ENCODE data around the gene AGBL5. TPM values are rescaled to one million over a fixed set of nuclear protein-coding genes. Genes with fewer than 3 reads are reported as not detected.

AGBL5 gene
- polyA plus RNA-seq, 1 donor (not counting 4 experiments of a cell fraction or from before 2014, with no cell fraction given): 25.5 TPM

DNA sequence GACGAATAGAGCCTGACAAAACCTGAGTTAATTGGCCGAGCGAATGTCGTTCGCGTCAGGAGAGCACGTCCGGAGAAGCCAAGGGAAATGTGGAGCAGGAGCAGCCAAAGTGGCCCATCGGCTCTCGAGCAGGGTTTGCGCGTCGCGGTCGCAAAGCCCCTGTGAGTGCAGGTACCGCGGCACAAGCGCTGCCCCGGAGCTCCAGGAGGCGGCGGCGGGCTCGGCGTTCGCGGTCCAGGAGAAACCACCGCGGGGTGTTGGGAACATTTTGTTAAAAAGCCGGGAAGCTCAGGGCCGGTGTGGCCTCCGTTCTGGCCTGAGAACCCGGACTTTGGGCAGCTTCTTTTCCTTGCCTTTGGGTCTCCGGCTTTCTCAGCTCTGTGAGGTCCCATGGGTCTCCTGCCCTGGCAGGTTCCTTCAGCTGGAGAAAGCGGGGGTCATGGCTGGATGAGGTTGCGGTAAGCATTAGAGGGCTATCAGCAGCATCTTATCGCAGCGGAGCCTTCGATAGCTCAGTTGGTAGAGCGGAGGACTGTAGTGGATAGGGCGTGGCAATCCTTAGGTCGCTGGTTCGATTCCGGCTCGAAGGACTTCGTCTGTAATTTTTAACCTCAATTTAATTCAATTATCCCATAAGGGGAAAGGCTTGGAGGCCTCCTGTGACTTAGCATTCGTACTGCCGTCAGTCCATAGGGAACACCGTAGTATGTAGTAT is 1.0 kb upstream of the AGBL5 start:
- Histone ChIP-seq H3K27ac (ENCODE audit: control insufficient read depth, insufficient read depth, low read length) (peak overlapping the region; percentile 77), H3K79me2 (ENCODE audit: control insufficient read depth, insufficient read depth, low read length) (no peaks in the 10 kb centered on the region), H3K9me3 (ENCODE audit: control insufficient read depth, low read depth, low read length) (no peaks in the 10 kb centered on the region), H2AFZ (ENCODE audit: control insufficient read depth, low read length) (peak overlapping the region; percentile 92), H3K36me3 (ENCODE audit: control insufficient read depth in 2 of 2, extremely low read depth in 1 of 2, insufficient read depth in 2 of 2, low read length in 2 of 2) (peaks cover 0 to 12% of the 10 kb centered on the region in 2 experiments), H3K9ac (ENCODE audit: control insufficient read depth, extremely low read depth, insufficient read depth, low read length) (peak overlapping the region; percentile 77), H3K27me3 (ENCODE audit: control insufficient read depth, extremely low read depth, insufficient read depth, low read length) (no peaks in the 10 kb centered on the region), H3K9me1 (ENCODE audit: control insufficient read depth, extremely low read depth, insufficient read depth, low read length) (no peaks in the 10 kb centered on the region), H3K4me1 (ENCODE audit: control insufficient read depth, extremely low read depth, insufficient read depth, low read length) (peaks cover 9% of the 10 kb centered on the region), H4K20me1 (ENCODE audit: control insufficient read depth, extremely low read depth, insufficient read depth, low read length) (no peaks in the 10 kb centered on the region), H3K4me2 (ENCODE audit: control insufficient read depth, extremely low read depth, insufficient read depth, low read depth, low read length) (peak overlapping the region; percentile 98), H3K4me3 (ENCODE audit: control insufficient read depth in 2 of 3, extremely low read depth in 1 of 3, insufficient read depth in 2 of 3, low read depth in 1 of 3, low read length in 3 of 3) (peak overlapping the region; percentile 87 to 94 (median 88))
- dilution Hi-C loops (cut with MboI; ENCODE audit: extremely low pct_ligation_motif_present, low sequenced_read_pairs): no loop called here
- peak; percentile 83 for DNase-seq (ENCODE audit: low read depth, low spot score)
- TF ChIP-seq, protein P1, sequence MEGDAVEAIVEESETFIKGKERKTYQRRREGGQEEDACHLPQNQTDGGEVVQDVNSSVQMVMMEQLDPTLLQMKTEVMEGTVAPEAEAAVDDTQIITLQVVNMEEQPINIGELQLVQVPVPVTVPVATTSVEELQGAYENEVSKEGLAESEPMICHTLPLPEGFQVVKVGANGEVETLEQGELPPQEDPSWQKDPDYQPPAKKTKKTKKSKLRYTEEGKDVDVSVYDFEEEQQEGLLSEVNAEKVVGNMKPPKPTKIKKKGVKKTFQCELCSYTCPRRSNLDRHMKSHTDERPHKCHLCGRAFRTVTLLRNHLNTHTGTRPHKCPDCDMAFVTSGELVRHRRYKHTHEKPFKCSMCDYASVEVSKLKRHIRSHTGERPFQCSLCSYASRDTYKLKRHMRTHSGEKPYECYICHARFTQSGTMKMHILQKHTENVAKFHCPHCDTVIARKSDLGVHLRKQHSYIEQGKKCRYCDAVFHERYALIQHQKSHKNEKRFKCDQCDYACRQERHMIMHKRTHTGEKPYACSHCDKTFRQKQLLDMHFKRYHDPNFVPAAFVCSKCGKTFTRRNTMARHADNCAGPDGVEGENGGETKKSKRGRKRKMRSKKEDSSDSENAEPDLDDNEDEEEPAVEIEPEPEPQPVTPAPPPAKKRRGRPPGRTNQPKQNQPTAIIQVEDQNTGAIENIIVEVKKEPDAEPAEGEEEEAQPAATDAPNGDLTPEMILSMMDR (optimal IDR thresholded peaks at IDR 0.05 in 1 of 3, IDR thresholded peaks at IDR 0.05 in 1 of 3, conservative IDR thresholded peaks at IDR 0.05 in 1 of 3; ENCODE audit: extremely low read depth in 1 of 3, insufficient read depth in 2 of 3, low read length in 3 of 3): peak; percentile 20 to 65 (median 28)
- TF ChIP-seq EZH2 (IDR thresholded peaks at IDR 0.05; ENCODE audit: low read length): no peak
- peak; percentile 73 for FAIRE-seq

DNA sequence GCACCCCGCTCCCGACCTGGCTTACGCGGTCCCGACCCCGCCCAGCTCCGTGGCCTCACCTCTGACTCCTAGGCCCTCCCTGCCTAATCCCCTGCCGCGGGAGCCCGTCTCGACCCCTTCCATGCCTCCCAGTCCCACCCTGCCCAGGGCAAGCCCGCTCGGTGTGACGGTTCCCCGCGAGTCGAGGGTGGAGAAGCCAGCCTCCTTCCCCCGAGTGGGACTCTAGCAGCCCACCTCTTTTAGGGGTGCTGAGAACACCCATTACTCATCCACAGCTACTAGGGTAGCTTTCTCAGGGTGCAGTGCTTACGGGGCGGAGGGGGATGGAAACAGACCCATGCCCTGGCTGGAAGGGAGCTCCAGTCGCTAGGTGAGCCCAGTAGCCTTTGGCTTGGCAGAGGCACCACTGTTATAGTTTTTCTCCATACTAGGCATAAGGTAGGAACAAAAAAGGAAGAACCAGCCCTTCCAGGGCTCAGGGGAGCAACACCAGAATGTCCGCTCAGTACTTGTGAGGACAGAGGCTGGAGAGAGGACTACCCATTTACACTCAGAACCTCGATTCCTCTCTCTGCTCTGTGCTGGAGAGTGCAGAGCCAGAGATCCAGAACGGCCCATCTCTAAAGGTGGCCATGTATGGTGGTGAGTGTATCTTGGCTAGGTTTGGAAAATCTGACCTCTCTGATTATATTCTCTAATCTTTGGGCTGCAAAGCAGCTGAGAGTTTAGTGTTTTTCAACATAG is 606 bp downstream of the AGBL5 start:
- FAIRE-seq (no peak), DNase-seq (ENCODE audit: low read depth, low spot score) (no peak)
- H3K36me3 ChIP-seq (ENCODE audit: control insufficient read depth in 2 of 2, extremely low read depth in 1 of 2, insufficient read depth in 2 of 2, low read length in 2 of 2): peaks cover 7 to 18% of the 10 kb centered on the region in 2 experiments
- peaks cover 9% of the 10 kb centered on the region for H3K4me1 ChIP-seq (ENCODE audit: control insufficient read depth, extremely low read depth, insufficient read depth, low read length)
- H3K4me3 ChIP-seq (ENCODE audit: control insufficient read depth in 2 of 3, extremely low read depth in 1 of 3, insufficient read depth in 2 of 3, low read depth in 1 of 3, low read length in 3 of 3): peak overlapping the region; percentile 83 to 91 (median 88)
- H3K79me2 ChIP-seq (ENCODE audit: control insufficient read depth, insufficient read depth, low read length): no peaks in the 10 kb centered on the region
- H4K20me1 ChIP-seq (ENCODE audit: control insufficient read depth, extremely low read depth, insufficient read depth, low read length): no peaks in the 10 kb centered on the region
- dilution Hi-C loops (cut with MboI; ENCODE audit: extremely low pct_ligation_motif_present, low sequenced_read_pairs): no loop called here
- H3K4me2 ChIP-seq (ENCODE audit: control insufficient read depth, extremely low read depth, insufficient read depth, low read depth, low read length): peak overlapping the region; percentile 84
- TF ChIP-seq EZH2 (IDR thresholded peaks at IDR 0.05; ENCODE audit: low read length): no peak
- TF ChIP-seq, protein P1 (optimal IDR thresholded peaks at IDR 0.05 in 1 of 3, IDR thresholded peaks at IDR 0.05 in 1 of 3, conservative IDR thresholded peaks at IDR 0.05 in 1 of 3; ENCODE audit: extremely low read depth in 1 of 3, insufficient read depth in 2 of 3, low read length in 3 of 3): no peak
- H2AFZ ChIP-seq (ENCODE audit: control insufficient read depth, low read length): peak overlapping the region; percentile 87
- no peaks in the 10 kb centered on the region for H3K9me3 ChIP-seq (ENCODE audit: control insufficient read depth, low read depth, low read length)
- H3K27me3 ChIP-seq (ENCODE audit: control insufficient read depth, extremely low read depth, insufficient read depth, low read length): no peaks in the 10 kb centered on the region
- no peaks in the 10 kb centered on the region for H3K9me1 ChIP-seq (ENCODE audit: control insufficient read depth, extremely low read depth, insufficient read depth, low read length)
- peak overlapping the region; percentile 34 for H3K27ac ChIP-seq (ENCODE audit: control insufficient read depth, insufficient read depth, low read length)
- peak overlapping the region; percentile 70 for H3K9ac ChIP-seq (ENCODE audit: control insufficient read depth, extremely low read depth, insufficient read depth, low read length)
